Retinal pigment epithelial cell (primary cell): ENCODE data around the gene EPB41L3.
A peak's percentile ranks its signal among the peaks of the same experiment; 100 is the strongest.

Experiments
- DNase-seq: peaks from one replicate; pipeline ENCODE4 v3.0.0-alpha.2; 2010; ENCODE audit warnings: low read depth
- H3K4me3 ChIP-seq: 2 replicates; pipeline ENCODE4 v1.5.1; 2011; ENCODE audit warnings: mild to moderate bottlenecking, low read length, control low read depth, moderate library complexity
- TF ChIP-seq, protein P1 (sequence below): conservative IDR thresholded peaks from 2 replicates; pipeline ENCODE4 v1.5.1; 2011; ENCODE audit warnings: low read depth, low read length, control low read depth, inconsistent platforms

EPB41L3 gene

DNA sequence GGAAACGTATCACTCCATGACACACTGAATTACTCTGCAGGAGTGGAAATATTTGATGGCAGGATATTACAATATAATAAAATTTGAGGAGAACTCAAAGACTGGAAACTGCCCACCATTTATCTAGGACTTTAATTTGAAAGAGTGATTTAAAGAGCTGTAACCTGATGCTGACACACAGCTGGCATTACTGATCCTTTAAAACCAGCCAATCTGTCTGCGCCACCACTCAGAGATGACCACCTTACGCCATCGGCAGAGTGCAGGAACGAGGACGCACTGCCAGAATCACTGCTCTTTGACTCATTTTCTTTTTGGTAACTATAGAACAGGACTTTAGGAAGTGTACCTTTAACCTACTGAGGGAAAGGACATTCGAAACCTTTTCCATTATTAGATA lies 114.1 kb downstream of the EPB41L3 start:
- TF ChIP-seq, protein P1, sequence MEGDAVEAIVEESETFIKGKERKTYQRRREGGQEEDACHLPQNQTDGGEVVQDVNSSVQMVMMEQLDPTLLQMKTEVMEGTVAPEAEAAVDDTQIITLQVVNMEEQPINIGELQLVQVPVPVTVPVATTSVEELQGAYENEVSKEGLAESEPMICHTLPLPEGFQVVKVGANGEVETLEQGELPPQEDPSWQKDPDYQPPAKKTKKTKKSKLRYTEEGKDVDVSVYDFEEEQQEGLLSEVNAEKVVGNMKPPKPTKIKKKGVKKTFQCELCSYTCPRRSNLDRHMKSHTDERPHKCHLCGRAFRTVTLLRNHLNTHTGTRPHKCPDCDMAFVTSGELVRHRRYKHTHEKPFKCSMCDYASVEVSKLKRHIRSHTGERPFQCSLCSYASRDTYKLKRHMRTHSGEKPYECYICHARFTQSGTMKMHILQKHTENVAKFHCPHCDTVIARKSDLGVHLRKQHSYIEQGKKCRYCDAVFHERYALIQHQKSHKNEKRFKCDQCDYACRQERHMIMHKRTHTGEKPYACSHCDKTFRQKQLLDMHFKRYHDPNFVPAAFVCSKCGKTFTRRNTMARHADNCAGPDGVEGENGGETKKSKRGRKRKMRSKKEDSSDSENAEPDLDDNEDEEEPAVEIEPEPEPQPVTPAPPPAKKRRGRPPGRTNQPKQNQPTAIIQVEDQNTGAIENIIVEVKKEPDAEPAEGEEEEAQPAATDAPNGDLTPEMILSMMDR: no peak
- DNase-seq: no peak
- H3K4me3 ChIP-seq: no peak overlapping the region

DNA sequence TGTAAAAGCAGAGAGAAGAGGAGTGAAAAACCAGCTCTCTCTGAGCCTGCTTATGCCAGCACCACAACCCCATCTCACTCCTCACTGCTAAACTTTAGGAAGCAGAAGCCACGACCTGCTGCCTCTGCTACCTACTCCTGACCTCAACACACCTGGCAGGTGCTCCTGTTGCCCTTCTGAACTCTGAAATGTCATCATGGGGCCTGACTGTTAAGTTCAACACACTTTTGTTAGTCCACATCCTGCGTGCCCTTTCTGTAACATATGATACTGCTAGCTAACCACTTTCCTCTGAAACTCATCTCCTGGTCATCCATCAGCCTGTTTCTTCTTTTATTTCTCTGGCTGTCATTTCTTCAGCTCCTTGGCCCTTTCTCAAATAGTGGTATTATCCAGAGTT lies 118.1 kb downstream of the EPB41L3 start:
- no peak overlapping the region for H3K4me3 ChIP-seq
- TF ChIP-seq, protein P1: no peak
- DNase-seq: no peak

DNA sequence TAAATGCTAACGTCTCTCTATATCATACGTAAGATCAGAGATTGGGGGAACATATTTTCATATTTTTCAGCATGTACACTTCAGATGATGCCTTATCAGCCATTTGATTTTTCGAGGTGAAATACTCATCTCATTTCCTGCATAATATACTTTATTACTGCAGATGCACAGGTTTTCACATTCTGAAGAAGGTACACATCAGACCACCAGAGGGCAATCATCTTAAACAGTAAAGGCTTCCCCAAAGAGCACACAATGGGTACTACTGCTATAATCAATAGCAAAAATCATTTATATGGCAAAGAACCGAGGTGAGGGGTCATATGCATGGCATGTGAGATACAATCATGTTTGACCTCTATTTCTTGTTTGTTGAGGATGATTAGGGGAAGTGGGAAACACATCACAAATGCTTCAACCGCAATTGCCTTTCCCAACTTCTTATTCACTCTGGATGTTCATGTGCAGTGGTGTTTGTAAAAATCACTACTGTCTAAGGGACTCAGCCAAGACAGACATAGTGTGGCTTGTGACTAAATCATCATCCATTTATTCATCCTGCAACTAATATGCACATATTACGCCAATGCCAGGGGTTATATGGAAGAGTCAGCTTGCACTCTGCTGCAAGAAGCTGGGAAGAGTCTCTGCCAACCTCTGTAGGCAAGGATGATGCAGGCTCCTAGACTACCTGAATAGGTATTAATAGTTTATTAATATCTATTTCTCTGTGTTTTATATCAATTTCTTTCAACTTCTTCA lies 118.7 kb downstream of the EPB41L3 start:
- TF ChIP-seq, protein P1: peak; percentile 67
- DNase-seq: peak; percentile 14
- H3K4me3 ChIP-seq: no peak overlapping the region

DNA sequence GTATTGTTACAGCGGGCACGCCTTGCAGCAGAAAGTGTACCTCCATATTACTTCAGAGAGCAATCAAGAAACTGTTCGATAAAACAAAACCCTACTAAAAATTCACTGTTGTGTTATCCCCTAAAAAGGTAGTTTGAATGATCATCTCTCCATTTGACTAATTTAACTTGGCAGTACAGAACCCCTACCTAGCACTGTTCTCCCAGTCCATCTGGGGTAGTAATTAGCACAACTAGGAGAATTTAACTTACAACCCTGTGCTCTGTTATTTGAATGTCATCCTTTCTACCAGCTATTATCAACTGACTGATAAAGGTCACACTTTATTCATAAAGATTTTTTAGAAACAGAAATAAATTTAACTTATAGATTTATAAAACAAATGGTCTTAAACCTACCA lies 121.2 kb downstream of the EPB41L3 start:
- TF ChIP-seq, protein P1: no peak
- no peak overlapping the region for H3K4me3 ChIP-seq
- DNase-seq: no peak

DNA sequence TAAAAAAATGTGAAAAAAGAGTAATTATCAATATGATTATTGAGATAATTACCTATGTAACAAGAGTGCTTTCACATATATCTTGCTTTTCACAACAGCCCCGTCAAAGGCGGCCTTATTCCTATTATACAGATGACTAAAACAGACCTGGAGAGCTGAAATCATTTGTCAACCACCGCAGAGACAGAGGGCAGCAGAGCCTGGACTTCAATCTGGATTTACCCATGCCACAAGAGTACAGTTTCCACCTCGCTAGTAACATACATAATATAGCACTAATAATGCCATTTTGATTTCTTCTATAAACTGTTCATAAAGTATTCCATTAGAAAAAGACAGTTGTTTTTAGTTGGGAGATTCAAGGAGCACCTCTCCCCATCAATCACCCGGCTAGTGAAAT lies 121.8 kb downstream of the EPB41L3 start:
- TF ChIP-seq, protein P1: no peak
- DNase-seq: no peak

DNA sequence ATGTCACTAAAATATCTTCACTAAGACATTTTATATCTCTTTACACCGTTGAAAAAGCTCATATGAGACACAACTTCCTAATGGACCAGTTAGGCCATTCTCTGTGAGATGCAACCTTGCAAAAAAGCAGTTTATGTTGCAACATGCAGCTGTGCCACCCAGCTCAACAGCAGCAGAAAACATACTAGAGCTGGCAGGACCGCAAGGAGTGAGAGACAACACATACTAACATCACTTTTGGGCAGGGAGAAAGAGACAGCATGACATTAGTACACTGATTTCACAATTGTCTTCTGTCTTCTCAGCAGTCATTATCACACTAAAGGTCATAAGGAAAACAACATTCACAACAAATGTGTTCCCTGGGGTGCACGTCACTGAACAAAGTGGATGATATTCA lies 122.9 kb downstream of the EPB41L3 start:
- TF ChIP-seq, protein P1: no peak
- no peak for DNase-seq

More for the DNA sequence above, 121.8 kb downstream of the EPB41L3 start:
- H3K4me3 ChIP-seq: no peak overlapping the region

DNA sequence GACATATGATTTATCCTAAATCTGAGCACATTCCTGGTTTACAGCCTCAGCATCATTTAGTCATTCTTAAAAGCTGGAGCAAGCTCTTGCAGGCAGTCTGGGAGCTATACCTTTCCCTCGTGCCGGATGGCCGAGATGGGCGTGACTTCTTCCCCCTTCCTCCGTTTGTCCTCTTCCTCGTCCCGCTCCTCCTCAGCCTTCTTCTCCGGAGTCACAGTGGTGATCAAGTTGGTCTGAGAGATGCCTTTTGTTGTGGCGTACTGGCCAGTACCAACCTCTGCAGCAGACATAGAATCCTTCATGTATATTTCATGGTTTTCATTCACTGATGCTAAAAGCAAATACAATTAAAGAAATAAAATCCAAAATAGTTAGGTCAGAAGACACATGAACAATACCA lies 124.2 kb downstream of the EPB41L3 start:
- H3K4me3 ChIP-seq: no peak overlapping the region
- TF ChIP-seq, protein P1: no peak
- DNase-seq: no peak

More for the DNA sequence above, 122.9 kb downstream of the EPB41L3 start:
- H3K4me3 ChIP-seq: no peak overlapping the region
